GM23338 (cell line): ENCODE results near the gene LIN7A. TPM values are rescaled to one million over a fixed set of nuclear protein-coding genes. Genes with fewer than 3 reads are reported as not detected.

Source experiments
- ATAC-seq: fragments of 200-7000 bp; cut with Tn5 transposase; 3 replicates; pipeline ENCODE4 v1.9.1; 2020
- DNase-seq: peaks from one replicate; pipeline ENCODE4 v3.0.0-alpha.2; 2015; ENCODE audit warnings: low spot score
- H2AFZ ChIP-seq: fragments of 200-600 bp; sonication (generic); 2 replicates; pipeline ENCODE4 v1.8.0; 2016; ENCODE audit warnings: antibody characterized with exemption, mild to moderate bottlenecking, moderate library complexity
- H3F3A ChIP-seq: fragments of 200-600 bp; sonication (generic); replicated peaks from 2 replicates; pipeline ENCODE4 v1.8.0; 2017; ENCODE audit warnings: antibody characterized with exemption, mixed run types, low read depth
- H3K27ac ChIP-seq: fragments of 200-600 bp; sonication (generic); 2 replicates; pipeline ENCODE4 v1.6.1; 2016; ENCODE audit warnings: low read depth
- H3K27me3 ChIP-seq: fragments of 200-600 bp; sonication (generic); 2 replicates; pipeline ENCODE4 v1.8.0; 2016; ENCODE audit warnings: mild to moderate bottlenecking, mixed run types, moderate library complexity; ENCODE audit not compliant: insufficient read depth
- H3K36me3 ChIP-seq: fragments of 200-600 bp; sonication (generic); 2 replicates; pipeline ENCODE4 v1.8.0; 2016; ENCODE audit warnings: mild to moderate bottlenecking; ENCODE audit not compliant: insufficient read depth
- H3K4me1 ChIP-seq: fragments of 200-600 bp; sonication (generic); 2 replicates; pipeline ENCODE4 v1.8.0; 2016; ENCODE audit warnings: mild to moderate bottlenecking, moderate library complexity; ENCODE audit not compliant: insufficient read depth
- H3K4me2 ChIP-seq: fragments of 200-600 bp; sonication (generic); 2 replicates; pipeline ENCODE4 v1.7.1; 2017; ENCODE audit warnings: mixed run types
- H3K4me3 ChIP-seq: fragments of 200-600 bp; sonication (generic); 2 replicates; pipeline ENCODE4 v1.6.1; 2016; ENCODE audit warnings: mixed run types
- H3K79me2 ChIP-seq: fragments of 200-600 bp; sonication (generic); replicated peaks from 2 replicates; pipeline ENCODE4 v1.8.0; 2017; ENCODE audit warnings: mild to moderate bottlenecking; ENCODE audit not compliant: insufficient read depth
- H3K9me2 ChIP-seq: fragments of 200-600 bp; sonication (generic); 2 replicates; pipeline ENCODE4 v1.8.0; 2017; ENCODE audit not compliant: insufficient read depth
- H4K20me1 ChIP-seq: fragments of 200-600 bp; sonication (generic); replicated peaks from 2 replicates; pipeline ENCODE4 v1.8.0; 2017; ENCODE audit warnings: mild to moderate bottlenecking; ENCODE audit not compliant: insufficient read depth
- H3K27ac Mint-ChIP-seq: 2 replicates; pipeline ENCODE4 v1.8.0; 2020; ENCODE audit warnings: inconsistent platforms, mild to moderate bottlenecking, moderate library complexity, mixed read lengths
- H3K27me3 Mint-ChIP-seq: 3 replicates; pipeline ENCODE4 v1.8.0; 2022; ENCODE audit warnings: low read depth, mild to moderate bottlenecking, moderate library complexity, mixed read lengths, inconsistent platforms; ENCODE audit not compliant: insufficient read depth, poor library complexity
- H3K36me3 Mint-ChIP-seq: 3 replicates; pipeline ENCODE4 v1.8.0; 2021; ENCODE audit warnings: low read depth, mild to moderate bottlenecking, inconsistent platforms, moderate library complexity, mixed read lengths
- H3K4me1 Mint-ChIP-seq: 3 replicates; pipeline ENCODE4 v1.8.0; 2020; ENCODE audit warnings: mild to moderate bottlenecking, inconsistent platforms, mixed read lengths
- H3K4me3 Mint-ChIP-seq: 3 replicates; pipeline ENCODE4 v1.8.0; 2021; ENCODE audit warnings: moderate library complexity, mild to moderate bottlenecking, inconsistent platforms, mixed read lengths
- H3K9me3 Mint-ChIP-seq: 3 replicates; pipeline ENCODE4 v1.8.0; 2020; ENCODE audit warnings: moderate library complexity, mild to moderate bottlenecking, inconsistent platforms, mixed read lengths
- CREB1 ChIP-seq: fragments of 250-450 bp; sonication (Bioruptor Pico); IDR thresholded peaks from 2 replicates; pipeline ENCODE4 v1.5.0; 2020; ENCODE audit warnings: low read depth, mild to moderate bottlenecking, moderate library complexity
- CTCF ChIP-seq, 2 experiments: fragments of 200-600 bp in 1 of 2; sonication (generic) in 1 of 2; conservative IDR thresholded peaks; 2 replicates each; pipeline versions ENCODE4 v1.5.1 to v1.6.1; 2016 to 2017; ENCODE audit warnings: antibody characterized with exemption in 2 of 2, low read depth in 2 of 2, mild to moderate bottlenecking in 2 of 2, moderate library complexity in 1 of 2
- ETS1 ChIP-seq: IDR thresholded peaks from 2 replicates; pipeline ENCODE4 v1.6.1; 2016; ENCODE audit warnings: antibody characterized with exemption
- EZH2 ChIP-seq: fragments of 200-600 bp; sonication (generic); IDR thresholded peaks from one replicate; pipeline ENCODE4 v1.8.0; 2017; ENCODE audit warnings: antibody characterized with exemption, mild to moderate bottlenecking, low read depth; ENCODE audit not compliant: unreplicated experiment
- EZH2phosphoT487 ChIP-seq: fragments of 200-600 bp; sonication (generic); IDR thresholded peaks from one replicate; pipeline ENCODE4 v1.8.1; 2018; ENCODE audit warnings: antibody characterized with exemption; ENCODE audit not compliant: unreplicated experiment
- JUNB ChIP-seq: IDR thresholded peaks from one replicate; pipeline ENCODE4 v1.6.1; 2016; ENCODE audit warnings: antibody characterized with exemption; ENCODE audit not compliant: unreplicated experiment
- NANOG ChIP-seq: IDR thresholded peaks from 2 replicates; pipeline ENCODE4 v1.6.1; 2016; ENCODE audit warnings: antibody characterized with exemption, borderline replicate concordance
- REST ChIP-seq: IDR thresholded peaks from one replicate; pipeline ENCODE4 v1.6.1; 2018; ENCODE audit warnings: antibody characterized with exemption; ENCODE audit not compliant: unreplicated experiment
- STAT1 ChIP-seq: IDR thresholded peaks from one replicate; pipeline ENCODE4 v1.6.1; 2016; ENCODE audit warnings: antibody characterized with exemption; ENCODE audit not compliant: unreplicated experiment
- ZNF114 ChIP-seq: fragments of 250-450 bp; sonication (Bioruptor Pico); IDR thresholded peaks from 2 replicates; pipeline ENCODE4 v1.5.0; 2020; ENCODE audit warnings: mild to moderate bottlenecking, moderate library complexity
- ZNF331 ChIP-seq: fragments of 250-450 bp; sonication (Bioruptor Pico); IDR thresholded peaks from 2 replicates; pipeline ENCODE4 v1.5.0; 2020; ENCODE audit warnings: low read depth, mild to moderate bottlenecking, moderate library complexity
- polyA plus RNA-seq: library from polyadenylated mRNA; unstranded; fragments of >200 nt; fragmentation: Nextera tagmentation; extraction: Ambion mirVana; gene quantifications from 2 replicates; pipeline ENCODE4 v1.2.1, GENCODE V29; 2016
- total RNA-seq: library from RNA; depleted of rRNA; stranded (reverse); fragments of >200 nt; shearing (Covaris generic); gene quantifications from 2 replicates; pipeline ENCODE4 v1.2.3, GENCODE V29; 2014

The LIN7A gene
- total and polyA plus RNA-seq, 2 experiments from 2014 or later: 5.7 to 6.5 TPM

- Mint-ChIP-seq H3K27me3 (peaks cover 8% of the 10 kb centered on the region), H3K27ac (0 out of 2 replicates have a peak overlapping the region, but pooled peaks have one; percentile 10), H3K9me3 (peaks cover 19% of the 10 kb centered on the region), H3K4me3 (no peak overlapping the region), H3K4me1 (peaks cover 43% of the 10 kb centered on the region), H3K36me3 (peaks cover 30% of the 10 kb centered on the region; the same call in 2 of the 3 replicates)
- ATAC-seq (no peak), DNase-seq (no peak)
- no peak for TF ChIP-seq STAT1
- Histone ChIP-seq H3K4me3 (no peak overlapping the region), H3K9me2 (no peaks in the 10 kb centered on the region), H3K79me2 (no peaks in the 10 kb centered on the region), H3K4me2 (0 out of 2 replicates have a peak overlapping the region, but pooled peaks have one; percentile 36), H3K27ac (0 out of 2 replicates have a peak overlapping the region, but pooled peaks have one; percentile 23), H2AFZ (no peak overlapping the region), H3K27me3 (no peaks in the 10 kb centered on the region), H3K4me1 (peaks cover 44% of the 10 kb centered on the region), H4K20me1 (no peaks in the 10 kb centered on the region), H3F3A (no peaks in the 10 kb centered on the region), H3K36me3 (no peaks in the 10 kb centered on the region)
Measured at GRCh38 chr12:80780746-80781145, 157.0 kb downstream of the LIN7A start.

GRCh38 chr12:80778005-80778541 is 159.7 kb downstream of the LIN7A start:
- Histone ChIP-seq H3K9me2 (no peaks in the 10 kb centered on the region), H4K20me1 (no peaks in the 10 kb centered on the region), H3K4me1 (peaks cover 29% of the 10 kb centered on the region), H3F3A (no peaks in the 10 kb centered on the region), H3K36me3 (no peaks in the 10 kb centered on the region), H3K27ac (no peak overlapping the region), H3K4me2 (no peak overlapping the region), H3K27me3 (no peaks in the 10 kb centered on the region), H3K79me2 (no peaks in the 10 kb centered on the region), H2AFZ (no peak overlapping the region), H3K4me3 (no peak overlapping the region)
- TF ChIP-seq ZNF331 (peak; percentile 31; the same call in 1 of the 2 replicates), ETS1 (no peak)
- H3K4me3 Mint-ChIP-seq: no peak overlapping the region
- peaks cover 28% of the 10 kb centered on the region for H3K4me1 Mint-ChIP-seq
- DNase-seq: no peak
- no peak overlapping the region for H3K27ac Mint-ChIP-seq
- peaks cover 27% of the 10 kb centered on the region for H3K9me3 Mint-ChIP-seq
- ATAC-seq: no peak
- peaks cover 31% of the 10 kb centered on the region; the same call in 2 of the 3 replicates for H3K36me3 Mint-ChIP-seq
- no peaks in the 10 kb centered on the region for H3K27me3 Mint-ChIP-seq

- H3K27me3 Mint-ChIP-seq: no peaks in the 10 kb centered on the region
- no peak for DNase-seq
- no peak overlapping the region for H3K4me3 Mint-ChIP-seq
- peaks cover 23% of the 10 kb centered on the region for H3K4me1 Mint-ChIP-seq
- no peak overlapping the region for H3K4me2 ChIP-seq
- peaks cover 24% of the 10 kb centered on the region for H3K9me3 Mint-ChIP-seq
- peaks cover 29% of the 10 kb centered on the region for H3K4me1 ChIP-seq
- H3K36me3 ChIP-seq: no peaks in the 10 kb centered on the region
- H2AFZ ChIP-seq: no peak overlapping the region
- H3K27ac Mint-ChIP-seq: no peak overlapping the region
- peaks cover 27% of the 10 kb centered on the region; the same call in 2 of the 3 replicates for H3K36me3 Mint-ChIP-seq
- H3K27ac ChIP-seq: no peak overlapping the region
- H3K4me3 ChIP-seq: no peak overlapping the region
- no peak for TF ChIP-seq CTCF (conservative IDR thresholded peaks at IDR 0.05; ENCODE audit: low read depth in 2 of 2)
- TF ChIP-seq NANOG: no peak
- TF ChIP-seq REST: no peak
- no peak for TF ChIP-seq EZH2
- TF ChIP-seq ZNF331: no peak
- no peak for TF ChIP-seq JUNB
- TF ChIP-seq STAT1: no peak
- no peak for TF ChIP-seq ETS1
- no peak for TF ChIP-seq ZNF114 (CRISPR knock-in tag)
- no peak for TF ChIP-seq CREB1
- TF ChIP-seq EZH2phosphoT487: no peak
- H4K20me1 ChIP-seq: no peaks in the 10 kb centered on the region
- no peaks in the 10 kb centered on the region for H3K27me3 ChIP-seq
- no peaks in the 10 kb centered on the region for H3F3A ChIP-seq
- H3K79me2 ChIP-seq: no peaks in the 10 kb centered on the region
- no peak for ATAC-seq
- H3K9me2 ChIP-seq: no peaks in the 10 kb centered on the region
Measured at GRCh38 chr12:80777587-80777986, 160.1 kb downstream of the LIN7A start.
